Measurements from ENCODE around the gene RPL36. TPM values are rescaled to one million over a fixed set of nuclear protein-coding genes. Genes with fewer than 3 reads are reported as not detected.

Gene RPL36
- total and polyA plus RNA-seq, 9 of the 15 experiments (the other 6 are each of a cell fraction or from before 2014, with no cell fraction given), result 350 to 3,412 (median 1,507) TPM

DNA sequence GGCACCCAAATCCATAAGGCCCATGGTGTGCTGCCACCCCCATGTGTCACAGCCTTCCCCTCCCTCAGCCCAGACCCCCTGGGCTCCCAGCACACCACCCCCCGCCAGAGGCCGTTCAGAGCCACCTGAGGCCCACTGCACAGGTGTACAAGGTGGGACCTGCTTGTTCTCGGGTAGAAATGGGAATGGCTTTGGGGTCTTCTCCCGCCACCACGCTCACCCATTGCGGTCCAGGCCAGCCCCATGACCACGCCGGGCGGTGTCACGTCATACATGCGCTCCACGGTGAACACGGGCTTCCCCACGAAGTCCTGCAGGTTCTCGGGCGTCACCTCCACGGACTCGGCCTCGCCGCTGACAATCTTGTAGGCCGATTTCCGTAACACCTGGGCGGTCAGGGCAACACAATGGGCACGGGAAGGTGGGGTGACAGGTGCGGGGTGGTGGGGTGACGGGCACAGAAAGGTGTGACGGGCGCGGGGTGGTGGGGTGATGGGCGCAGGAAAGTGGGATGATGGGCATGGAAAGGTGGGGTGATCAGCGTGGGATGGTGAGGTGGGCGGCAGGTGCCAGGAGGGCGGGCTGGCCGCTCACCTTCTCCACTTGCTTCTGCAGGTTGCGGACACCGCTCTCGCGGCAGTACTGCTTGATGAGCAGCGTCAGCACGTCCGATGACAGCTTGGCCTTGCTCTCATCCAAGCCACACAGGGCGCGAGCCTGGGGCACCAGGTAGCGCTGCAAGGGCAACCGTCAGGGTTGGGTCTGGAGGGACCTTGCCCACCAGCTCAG is 4.3 kb downstream of the RPL36 start:
- WGBS (ENCODE audit: insufficient coverage, low coverage, missing lambda C conversion rate), result 91% methylated on average over 31 of the region's 45 CpGs
- Histone ChIP-seq H3K9me3 (replicated peaks; ENCODE audit: control insufficient read depth, insufficient read depth, low read depth, low read length) (no peaks in the 10 kb centered on the region), H4K20me1 (replicated peaks; ENCODE audit: control insufficient read depth, insufficient read depth, low read length) (peaks cover 65% of the 10 kb centered on the region), H3K9ac (ENCODE audit: insufficient read depth in 1 of 2, low read depth in 2 of 2, low read length in 2 of 2) (peak overlapping the region in 1 of 2 experiments; percentile 64; a peak in 2 of 4 replicates), H3K36me3 (ENCODE audit: control insufficient read depth, insufficient read depth, low read length) (peaks cover 90% of the 10 kb centered on the region), H3K27me3 (ENCODE audit: control insufficient read depth in 2 of 2, insufficient read depth in 2 of 2, low read length in 2 of 2) (no peaks in the 10 kb centered on the region), H3K4me2 (ENCODE audit: insufficient read depth, low read length) (no peak overlapping the region), H3K4me1 (replicated peaks in 1 of 2; ENCODE audit: control insufficient read depth in 2 of 2, insufficient read depth in 2 of 2, low read length in 2 of 2) (peaks cover 14 to 85% of the 10 kb centered on the region in 2 experiments), H2AFZ (ENCODE audit: low read depth, low read length) (no peak overlapping the region), H3K27ac (ENCODE audit: extremely low read depth, low read depth, low read length) (no peak overlapping the region), H3K4me3 (no peak overlapping the region), H3K9me1 (ENCODE audit: control insufficient read depth, insufficient read depth, low read length) (peaks cover 17% of the 10 kb centered on the region), H3K79me2 (ENCODE audit: control insufficient read depth, insufficient read depth, low read length) (peaks cover 70% of the 10 kb centered on the region)
- intact Hi-C loops (cut with micrococcal nuclease), result no loop called here
- ATAC-seq (no peak), FAIRE-seq (no peak), DNase-seq (ENCODE audit: extremely low read depth in 1 of 4, low spot score in 3 of 4) (no peak)
- TF ChIP-seq, protein P1, sequence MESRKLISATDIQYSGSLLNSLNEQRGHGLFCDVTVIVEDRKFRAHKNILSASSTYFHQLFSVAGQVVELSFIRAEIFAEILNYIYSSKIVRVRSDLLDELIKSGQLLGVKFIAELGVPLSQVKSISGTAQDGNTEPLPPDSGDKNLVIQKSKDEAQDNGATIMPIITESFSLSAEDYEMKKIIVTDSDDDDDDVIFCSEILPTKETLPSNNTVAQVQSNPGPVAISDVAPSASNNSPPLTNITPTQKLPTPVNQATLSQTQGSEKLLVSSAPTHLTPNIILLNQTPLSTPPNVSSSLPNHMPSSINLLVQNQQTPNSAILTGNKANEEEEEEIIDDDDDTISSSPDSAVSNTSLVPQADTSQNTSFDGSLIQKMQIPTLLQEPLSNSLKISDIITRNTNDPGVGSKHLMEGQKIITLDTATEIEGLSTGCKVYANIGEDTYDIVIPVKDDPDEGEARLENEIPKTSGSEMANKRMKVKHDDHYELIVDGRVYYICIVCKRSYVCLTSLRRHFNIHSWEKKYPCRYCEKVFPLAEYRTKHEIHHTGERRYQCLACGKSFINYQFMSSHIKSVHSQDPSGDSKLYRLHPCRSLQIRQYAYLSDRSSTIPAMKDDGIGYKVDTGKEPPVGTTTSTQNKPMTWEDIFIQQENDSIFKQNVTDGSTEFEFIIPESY (CRISPR knock-in tag; IDR thresholded peaks at IDR 0.05), result peak; percentile 89
- peak; percentile 9 for TF ChIP-seq FIP1L1 (IDR thresholded peaks at IDR 0.05; ENCODE audit: low read depth, low read length, poor library complexity, severe bottlenecking)
- TF ChIP-seq POLR2AphosphoS2 (IDR thresholded peaks at IDR 0.05; ENCODE audit: low read length), result 0 out of 2 replicates have a peak, but pooled peaks have one; percentile 25
- peak; percentile 56 for TF ChIP-seq PCBP1 (IDR thresholded peaks at IDR 0.05; ENCODE audit: low read depth, low read length, poor library complexity, severe bottlenecking)
- TF ChIP-seq POLR2A (conservative IDR thresholded peaks at IDR 0.05), result peak; percentile 1; the same call in 1 of the 2 replicates
- peak; percentile 64 for TF ChIP-seq RBFOX2 (IDR thresholded peaks at IDR 0.05; ENCODE audit: low read depth, low read length)
- TF ChIP-seq ZBTB12 (CRISPR knock-in tag; IDR thresholded peaks at IDR 0.05), result no peak
- TF ChIP-seq ZNF444 (CRISPR knock-in tag; IDR thresholded peaks at IDR 0.05), result no peak
- peak; percentile 91 for TF ChIP-seq RBM22 (IDR thresholded peaks at IDR 0.05; ENCODE audit: low read depth, low read length, poor library complexity, severe bottlenecking)
- peak; percentile 3; the same call in 1 of the 2 replicates for TF ChIP-seq POLR2AphosphoS5 (IDR thresholded peaks at IDR 0.05; ENCODE audit: control insufficient read depth, insufficient read depth, low read depth, low read length)
- TF ChIP-seq NBN (IDR thresholded peaks at IDR 0.05; ENCODE audit: low read depth), result no peak
- TF ChIP-seq JUND (IDR thresholded peaks at IDR 0.05; ENCODE audit: borderline replicate concordance, low read depth, low read length), result no peak
- TF ChIP-seq JUND (tag; IDR thresholded peaks at IDR 0.05; ENCODE audit: borderline replicate concordance, low read depth, low read length), result no peak
- peak; percentile 75 for TF ChIP-seq POLR2G (IDR thresholded peaks at IDR 0.05; ENCODE audit: low read depth, low read length)
- peak; percentile 9; the same call in 1 of the 2 replicates for TF ChIP-seq SUPT5H (IDR thresholded peaks at IDR 0.05)
- TF ChIP-seq, protein P2, sequence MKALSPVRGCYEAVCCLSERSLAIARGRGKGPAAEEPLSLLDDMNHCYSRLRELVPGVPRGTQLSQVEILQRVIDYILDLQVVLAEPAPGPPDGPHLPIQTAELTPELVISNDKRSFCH (CRISPR knock-in tag; IDR thresholded peaks at IDR 0.05), result no peak
- TF ChIP-seq, protein P2 (tag; IDR thresholded peaks at IDR 0.05), result no peak
- ChIA-PET CTCF (ENCODE audit: low intra/inter-chr PET ratio) (no interaction called here), POLR2A (interaction anchor here (0.6 to 2.4 kb wide), 8 partner anchors 8 to 97 kb away, joined by 3 to 9 read pairs (median 4); partner anchors contain the start of genes CATSPERD, DUS3L and LONP1)
- BruUV-seq (replicated peaks), result no TSS peak
- in situ Hi-C loops (cut with MboI), result no loop called here

Data from K562 (cell line).